SU-DHL-6 (cell line): ENCODE data around the gene SLC12A8.

ENCODE experiments used
- CTCF ChIP-seq: fragments of 200-600 bp; sonication (generic); IDR thresholded peaks from one replicate; pipeline ENCODE4 v1.5.1; 2017; ENCODE audit warnings: antibody characterized with exemption, mild to moderate bottlenecking, low read length, moderate library complexity; ENCODE audit not compliant: insufficient read depth, poor library complexity, severe bottlenecking
- EZH2phosphoT487 ChIP-seq: fragments of 200-600 bp; sonication (generic), shearing (Covaris generic); conservative IDR thresholded peaks from 2 replicates; pipeline ENCODE4 v1.6.1; 2018; ENCODE audit warnings: mild to moderate bottlenecking, antibody characterized with exemption, low read length, moderate library complexity, mixed read lengths

- TF ChIP-seq CTCF (no peak), EZH2phosphoT487 (no peak)
Measured at GRCh38 chr3:125053304-125053699, 159.2 kb downstream of the SLC12A8 start.
